ENCODE results near the gene SGIP1. TPM values are rescaled to one million over a fixed set of nuclear protein-coding genes. Genes with fewer than 3 reads are reported as not detected.

SGIP1 gene
- total RNA-seq, 1 experiment from 2014 or later = not detected

GRCh38 chr1:66773227-66773626 is 239.3 kb downstream of the SGIP1 start:
- CTCF ChIA-PET = no interaction called here
- Mint-ChIP-seq H3K9me3 (ENCODE audit: unreplicated experiment) (no peaks in the 10 kb centered on the region), H3K27ac (ENCODE audit: unreplicated experiment) (no peak overlapping the region), H3K4me3 (ENCODE audit: unreplicated experiment) (no peak overlapping the region), H3K36me3 (ENCODE audit: insufficient read depth, unreplicated experiment) (no peaks in the 10 kb centered on the region), H3K4me1 (ENCODE audit: low read depth, unreplicated experiment) (no peaks in the 10 kb centered on the region), H3K27me3 (ENCODE audit: insufficient read depth, unreplicated experiment) (peaks cover 5% of the 10 kb centered on the region)
- POLR2A ChIA-PET = no interaction called here
- no peak overlapping the region for H3K4me3 ChIP-seq (ENCODE audit: low read depth, low read length)
- H3K27me3 ChIP-seq (replicated peaks; ENCODE audit: control insufficient read depth, insufficient read depth, low read length) = no peaks in the 10 kb centered on the region
- DNase-seq = no peak
- no peaks in the 10 kb centered on the region for H3K4me1 ChIP-seq
- intact Hi-C loops (cut with micrococcal nuclease; ENCODE audit: unreplicated experiment) = no loop called here
- no peaks in the 10 kb centered on the region for H3K9me3 ChIP-seq
- TF ChIP-seq, protein P1, sequence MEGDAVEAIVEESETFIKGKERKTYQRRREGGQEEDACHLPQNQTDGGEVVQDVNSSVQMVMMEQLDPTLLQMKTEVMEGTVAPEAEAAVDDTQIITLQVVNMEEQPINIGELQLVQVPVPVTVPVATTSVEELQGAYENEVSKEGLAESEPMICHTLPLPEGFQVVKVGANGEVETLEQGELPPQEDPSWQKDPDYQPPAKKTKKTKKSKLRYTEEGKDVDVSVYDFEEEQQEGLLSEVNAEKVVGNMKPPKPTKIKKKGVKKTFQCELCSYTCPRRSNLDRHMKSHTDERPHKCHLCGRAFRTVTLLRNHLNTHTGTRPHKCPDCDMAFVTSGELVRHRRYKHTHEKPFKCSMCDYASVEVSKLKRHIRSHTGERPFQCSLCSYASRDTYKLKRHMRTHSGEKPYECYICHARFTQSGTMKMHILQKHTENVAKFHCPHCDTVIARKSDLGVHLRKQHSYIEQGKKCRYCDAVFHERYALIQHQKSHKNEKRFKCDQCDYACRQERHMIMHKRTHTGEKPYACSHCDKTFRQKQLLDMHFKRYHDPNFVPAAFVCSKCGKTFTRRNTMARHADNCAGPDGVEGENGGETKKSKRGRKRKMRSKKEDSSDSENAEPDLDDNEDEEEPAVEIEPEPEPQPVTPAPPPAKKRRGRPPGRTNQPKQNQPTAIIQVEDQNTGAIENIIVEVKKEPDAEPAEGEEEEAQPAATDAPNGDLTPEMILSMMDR (IDR thresholded peaks at IDR 0.05; ENCODE audit: insufficient read depth in 1 of 2, low read depth in 1 of 2, low read length in 1 of 2, severe bottlenecking in 1 of 2, unreplicated experiment in 1 of 2) = no peak
- BruUV-seq (replicated peaks) = no TSS peak
- H3K36me3 ChIP-seq (ENCODE audit: control insufficient read depth, insufficient read depth, low read length) = no peaks in the 10 kb centered on the region

DNA sequence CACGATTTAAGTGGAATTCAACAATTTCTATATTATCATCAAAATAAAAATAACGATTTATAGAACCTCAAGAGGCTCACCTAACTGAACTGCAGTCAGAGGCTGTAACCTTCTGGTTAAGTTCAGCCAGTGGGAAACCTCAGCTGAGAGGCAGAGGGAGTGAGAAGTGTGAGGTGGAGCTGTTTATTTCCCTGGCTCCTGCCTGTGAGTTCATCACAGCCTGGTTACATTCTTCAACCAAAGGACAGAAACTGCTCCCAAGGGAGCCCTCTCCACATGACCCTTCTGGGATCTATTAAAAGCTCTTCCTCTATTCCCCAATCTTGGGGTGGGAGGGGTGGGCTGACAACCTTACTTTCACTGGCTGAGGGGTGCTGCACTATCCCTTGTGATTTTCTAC is 240.5 kb downstream of the SGIP1 start:
- Histone ChIP-seq H3K4me3 (ENCODE audit: low read depth, low read length) (no peak overlapping the region), H3K36me3 (ENCODE audit: control insufficient read depth, insufficient read depth, low read length) (no peaks in the 10 kb centered on the region), H3K9me3 (no peaks in the 10 kb centered on the region), H3K4me1 (no peaks in the 10 kb centered on the region), H3K27me3 (replicated peaks; ENCODE audit: control insufficient read depth, insufficient read depth, low read length) (no peaks in the 10 kb centered on the region)
- DNase-seq = no peak
- no peaks in the 10 kb centered on the region for H3K9me3 Mint-ChIP-seq (ENCODE audit: unreplicated experiment)
- no peaks in the 10 kb centered on the region for H3K4me1 Mint-ChIP-seq (ENCODE audit: low read depth, unreplicated experiment)
- H3K36me3 Mint-ChIP-seq (ENCODE audit: insufficient read depth, unreplicated experiment) = no peaks in the 10 kb centered on the region
- no peak overlapping the region for H3K4me3 Mint-ChIP-seq (ENCODE audit: unreplicated experiment)
- TF ChIP-seq, protein P1 (IDR thresholded peaks at IDR 0.05; ENCODE audit: insufficient read depth in 1 of 2, low read depth in 1 of 2, low read length in 1 of 2, severe bottlenecking in 1 of 2, unreplicated experiment in 1 of 2) = no peak
- CTCF ChIA-PET = no interaction called here
- H3K27me3 Mint-ChIP-seq (ENCODE audit: insufficient read depth, unreplicated experiment) = peaks cover 7% of the 10 kb centered on the region
- POLR2A ChIA-PET = no interaction called here
- no peak overlapping the region for H3K27ac Mint-ChIP-seq (ENCODE audit: unreplicated experiment)
- intact Hi-C loops (cut with micrococcal nuclease; ENCODE audit: unreplicated experiment) = no loop called here
- BruUV-seq (replicated peaks) = no TSS peak

GRCh38 chr1:66775646-66776045 is 241.7 kb downstream of the SGIP1 start:
- Histone ChIP-seq H3K27me3 (replicated peaks; ENCODE audit: control insufficient read depth, insufficient read depth, low read length) (no peaks in the 10 kb centered on the region), H3K4me3 (ENCODE audit: low read depth, low read length) (no peak overlapping the region), H3K36me3 (ENCODE audit: control insufficient read depth, insufficient read depth, low read length) (no peaks in the 10 kb centered on the region), H3K9me3 (no peaks in the 10 kb centered on the region), H3K4me1 (no peaks in the 10 kb centered on the region)
- H3K27ac Mint-ChIP-seq (ENCODE audit: unreplicated experiment) = no peak overlapping the region
- intact Hi-C loops (cut with micrococcal nuclease; ENCODE audit: unreplicated experiment) = no loop called here
- BruUV-seq (replicated peaks) = no TSS peak
- no peak for DNase-seq
- H3K36me3 Mint-ChIP-seq (ENCODE audit: insufficient read depth, unreplicated experiment) = no peaks in the 10 kb centered on the region
- CTCF ChIA-PET = no interaction called here
- POLR2A ChIA-PET = no interaction called here
- no peak overlapping the region for H3K4me3 Mint-ChIP-seq (ENCODE audit: unreplicated experiment)
- TF ChIP-seq, protein P1 (IDR thresholded peaks at IDR 0.05; ENCODE audit: insufficient read depth in 1 of 2, low read depth in 1 of 2, low read length in 1 of 2, severe bottlenecking in 1 of 2, unreplicated experiment in 1 of 2) = no peak
- no peaks in the 10 kb centered on the region for H3K4me1 Mint-ChIP-seq (ENCODE audit: low read depth, unreplicated experiment)
- H3K27me3 Mint-ChIP-seq (ENCODE audit: insufficient read depth, unreplicated experiment) = peaks cover 8% of the 10 kb centered on the region
- H3K9me3 Mint-ChIP-seq (ENCODE audit: unreplicated experiment) = no peaks in the 10 kb centered on the region

Measured in Caco-2 (cell line).